ENCODE results near the gene KRTAP4-12.
"Not testable (repeated sequence)": the region's sequence is repeated elsewhere in the genome, so short reads cannot be mapped to it uniquely, and the experiment has no call there.

The KRTAP4-12 gene

DNA sequence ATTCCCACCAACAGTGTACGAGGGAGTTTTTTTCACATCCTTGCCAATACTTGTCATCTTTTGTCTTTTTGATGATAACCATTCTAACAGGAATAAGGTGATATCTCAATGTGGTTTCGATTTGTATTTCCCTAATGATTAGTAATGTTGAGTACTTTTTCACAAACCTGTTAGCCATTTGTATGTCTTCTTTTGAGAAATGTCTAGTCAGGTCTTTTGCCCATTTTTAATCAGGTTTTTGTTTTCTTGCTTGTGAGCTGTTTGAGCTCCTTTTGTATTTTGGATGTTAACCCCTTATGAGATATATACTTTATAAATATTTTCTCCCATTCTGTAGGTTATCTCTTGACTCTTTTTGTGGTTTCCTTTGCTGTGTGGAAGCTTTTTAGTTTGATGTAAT is 27.5 kb upstream of the KRTAP4-12 start:
- H3K4me3 ChIP-seq (ENCODE audit: low read length) = no peak overlapping the region
- no peak for DNase-seq (ENCODE audit: low read depth)
- TF ChIP-seq, protein P1, sequence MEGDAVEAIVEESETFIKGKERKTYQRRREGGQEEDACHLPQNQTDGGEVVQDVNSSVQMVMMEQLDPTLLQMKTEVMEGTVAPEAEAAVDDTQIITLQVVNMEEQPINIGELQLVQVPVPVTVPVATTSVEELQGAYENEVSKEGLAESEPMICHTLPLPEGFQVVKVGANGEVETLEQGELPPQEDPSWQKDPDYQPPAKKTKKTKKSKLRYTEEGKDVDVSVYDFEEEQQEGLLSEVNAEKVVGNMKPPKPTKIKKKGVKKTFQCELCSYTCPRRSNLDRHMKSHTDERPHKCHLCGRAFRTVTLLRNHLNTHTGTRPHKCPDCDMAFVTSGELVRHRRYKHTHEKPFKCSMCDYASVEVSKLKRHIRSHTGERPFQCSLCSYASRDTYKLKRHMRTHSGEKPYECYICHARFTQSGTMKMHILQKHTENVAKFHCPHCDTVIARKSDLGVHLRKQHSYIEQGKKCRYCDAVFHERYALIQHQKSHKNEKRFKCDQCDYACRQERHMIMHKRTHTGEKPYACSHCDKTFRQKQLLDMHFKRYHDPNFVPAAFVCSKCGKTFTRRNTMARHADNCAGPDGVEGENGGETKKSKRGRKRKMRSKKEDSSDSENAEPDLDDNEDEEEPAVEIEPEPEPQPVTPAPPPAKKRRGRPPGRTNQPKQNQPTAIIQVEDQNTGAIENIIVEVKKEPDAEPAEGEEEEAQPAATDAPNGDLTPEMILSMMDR (conservative IDR thresholded peaks at IDR 0.05; ENCODE audit: low read depth, low read length) = no peak

DNA sequence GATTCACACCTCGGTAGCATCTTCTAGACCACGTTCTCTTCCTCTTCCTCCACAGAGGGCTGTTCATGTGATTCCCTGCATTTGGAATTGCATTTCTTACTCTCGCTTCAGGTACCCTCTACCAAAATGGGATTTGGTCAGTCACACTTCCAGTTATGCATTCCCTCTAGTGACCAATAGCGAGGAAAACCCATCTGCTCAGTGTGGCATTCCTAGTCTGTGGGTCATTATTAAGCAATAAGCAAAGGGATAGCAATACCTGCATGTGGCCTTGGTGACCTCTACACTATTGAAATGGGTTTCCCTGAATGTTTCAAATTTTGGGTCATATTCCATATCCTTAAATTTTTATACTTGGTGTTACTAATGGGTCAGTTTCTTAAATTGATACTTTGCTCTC is 26.0 kb upstream of the KRTAP4-12 start:
- H3K4me3 ChIP-seq (ENCODE audit: low read length) = no peak overlapping the region
- TF ChIP-seq, protein P1 (conservative IDR thresholded peaks at IDR 0.05; ENCODE audit: low read depth, low read length) = no peak
- no peak for DNase-seq (ENCODE audit: low read depth)

DNA sequence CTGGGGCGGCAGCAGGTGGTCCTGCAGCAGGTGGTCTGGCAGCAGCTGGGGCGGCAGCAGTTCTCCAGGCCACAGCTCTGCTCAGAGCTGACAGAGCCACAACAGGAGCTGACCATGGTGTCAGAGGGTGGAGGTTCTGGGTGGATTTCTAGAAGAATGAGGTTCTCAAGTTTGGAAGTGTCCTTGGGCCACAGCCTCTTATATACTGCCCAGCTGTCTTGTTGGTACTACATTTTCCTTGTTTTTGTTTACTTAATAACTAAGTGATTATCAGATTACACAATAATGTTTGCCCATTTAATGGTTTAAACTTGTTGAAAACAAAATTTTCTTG is 25.6 kb upstream of the KRTAP4-12 start, which contains the start of gene KRTAP4-5:
Gene KRTAP4-5 (minus strand): TSS at position 174 of the 334 bp plus-strand sequence. CDS start 58 bp downstream, at position 116.
- TF ChIP-seq, protein P1 (conservative IDR thresholded peaks at IDR 0.05; ENCODE audit: low read depth, low read length) = no peak
- no peak within 1 kb of the TSS for H3K4me3 ChIP-seq (ENCODE audit: low read length)
- DNase-seq (ENCODE audit: low read depth) = no peak

DNA sequence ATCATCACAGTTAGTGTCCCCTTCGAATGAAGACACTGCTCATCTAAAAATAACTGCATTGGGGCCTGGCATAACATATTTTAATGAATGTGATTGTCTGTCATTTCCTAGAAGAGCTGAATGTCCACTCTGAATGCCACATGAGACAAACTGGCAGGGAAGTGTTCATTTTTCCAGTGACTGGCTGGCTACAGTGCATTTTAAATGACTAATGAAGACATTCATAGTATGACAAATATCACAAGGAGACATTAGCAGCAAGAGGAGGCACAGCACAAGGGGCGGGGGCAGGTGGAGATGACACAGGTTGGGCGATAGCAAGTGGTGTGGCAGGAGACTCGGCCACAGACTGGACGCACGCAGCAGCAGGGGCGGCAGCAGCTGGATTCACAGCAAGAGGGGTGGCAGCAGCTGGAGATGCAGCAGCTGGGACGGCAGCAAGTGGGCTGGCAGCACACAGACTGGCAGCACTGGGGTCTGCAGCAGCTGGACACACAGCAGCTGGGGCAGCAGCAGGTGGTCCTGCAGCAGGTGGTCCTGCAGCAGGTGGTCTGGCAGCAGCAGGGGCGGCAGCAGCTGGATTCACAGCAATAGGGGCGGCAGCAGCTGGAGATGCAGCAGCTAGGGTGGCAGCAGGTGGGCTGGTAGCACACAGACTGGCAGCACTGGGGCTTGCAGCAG is 25.1 kb upstream of the KRTAP4-12 start:
- H3K4me3 ChIP-seq (ENCODE audit: low read length); DNase-seq (ENCODE audit: low read depth): not testable (repeated sequence)

DNA sequence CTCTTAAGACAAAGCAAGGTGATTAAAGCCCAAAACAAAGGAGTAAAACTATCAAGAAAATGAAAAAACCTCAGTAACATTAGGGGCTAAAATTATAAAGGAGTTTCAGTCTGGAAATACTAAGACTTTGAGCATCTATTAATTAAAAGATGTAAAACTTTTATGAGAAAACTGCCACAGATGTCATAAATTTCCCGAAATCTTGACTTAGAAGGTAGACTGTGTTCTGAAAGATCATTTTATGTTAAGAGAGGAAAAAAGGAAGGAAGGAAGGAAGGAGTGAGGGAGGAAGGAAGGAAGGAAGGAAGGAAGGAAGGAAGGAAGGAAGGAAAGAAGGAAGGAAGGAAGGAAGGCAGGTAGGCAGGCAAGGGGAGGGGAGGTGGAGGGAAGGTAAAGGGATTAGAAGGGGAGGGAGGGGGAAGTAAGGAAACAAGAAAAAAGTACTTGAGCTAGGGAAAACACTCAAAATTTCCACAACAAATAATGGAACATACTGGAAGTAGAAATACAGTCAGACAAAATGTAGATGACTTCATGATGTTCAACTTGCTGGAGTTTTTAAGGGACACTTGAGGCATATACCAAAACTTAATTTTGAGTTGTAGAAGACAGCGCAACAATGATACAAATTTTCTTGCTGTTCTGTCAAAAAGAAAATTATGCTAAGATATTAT is 23.7 kb upstream of the KRTAP4-12 start:
- no peak overlapping the region for H3K4me3 ChIP-seq (ENCODE audit: low read length)
- TF ChIP-seq, protein P1 (conservative IDR thresholded peaks at IDR 0.05; ENCODE audit: low read depth, low read length) = no peak
- no peak for DNase-seq (ENCODE audit: low read depth)

DNA sequence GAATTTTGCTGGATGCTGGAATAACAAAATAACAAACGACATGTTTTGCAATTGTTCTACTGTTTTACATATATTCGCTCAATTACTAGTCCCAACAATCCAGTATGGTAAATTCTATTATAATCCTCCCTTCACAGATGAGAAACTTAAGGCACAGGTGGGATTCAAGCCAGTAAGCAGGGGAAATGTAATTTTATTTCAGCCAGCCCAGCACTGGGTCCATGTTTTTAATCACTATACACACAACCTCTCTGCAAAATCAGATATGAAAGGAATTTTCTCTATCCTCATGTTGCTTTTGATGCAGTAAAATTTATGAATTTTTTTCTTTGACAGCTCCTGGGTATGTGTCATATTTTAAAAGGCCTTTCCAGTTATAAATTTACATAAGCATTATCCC is 21.3 kb upstream of the KRTAP4-12 start:
- DNase-seq (ENCODE audit: low read depth) = no peak
- TF ChIP-seq, protein P1 (conservative IDR thresholded peaks at IDR 0.05; ENCODE audit: low read depth, low read length) = no peak
- H3K4me3 ChIP-seq (ENCODE audit: low read length) = no peak overlapping the region

DNA sequence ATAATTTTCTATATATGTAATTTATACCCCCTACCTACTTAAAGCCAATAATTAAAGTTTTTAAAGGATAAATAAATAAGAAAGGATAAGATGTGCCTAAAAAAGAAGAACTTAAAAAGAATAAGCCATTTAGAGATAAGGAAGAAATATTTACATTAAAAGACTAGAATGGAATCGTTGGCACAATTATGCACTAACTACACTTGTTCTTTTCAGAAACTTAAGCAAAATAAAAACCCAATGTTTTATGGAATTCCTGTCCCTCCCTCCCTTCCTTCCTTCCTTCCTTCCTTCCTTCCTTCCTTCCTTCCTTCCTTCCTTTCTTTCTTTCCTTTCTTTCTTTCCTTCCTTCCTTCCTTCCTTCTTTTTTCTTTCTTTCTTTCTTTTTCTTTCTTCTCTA is 20.9 kb upstream of the KRTAP4-12 start:
- TF ChIP-seq, protein P1 (conservative IDR thresholded peaks at IDR 0.05; ENCODE audit: low read depth, low read length) = no peak
- H3K4me3 ChIP-seq (ENCODE audit: low read length) = no peak overlapping the region
- DNase-seq (ENCODE audit: low read depth) = no peak

Measured in retinal pigment epithelial cell (primary cell).